ENCODE measurements around the gene DEPP1. TPM values are rescaled to one million over a fixed set of nuclear protein-coding genes. Genes with fewer than 3 reads are reported as not detected.

The DEPP1 gene
- total and polyA plus RNA-seq, 2 experiments from 2014 or later = 32.3 to 39.3 TPM

GRCh38 chr10:44954962-44955361 lies 23.6 kb downstream of the DEPP1 start:
- Histone ChIP-seq H3K27ac (no peak overlapping the region), H3K27me3 (no peaks in the 10 kb centered on the region), H3K36me3 (no peaks in the 10 kb centered on the region), H3K9me3 (ENCODE audit: low read depth) (no peaks in the 10 kb centered on the region), H3K4me1 (ENCODE audit: low read depth) (peaks cover 37% of the 10 kb centered on the region), H3K4me3 (no peak overlapping the region)
- DNase-seq (ENCODE audit: low read depth in 1 of 2, low spot score in 1 of 2) = no peak
- no peak for TF ChIP-seq CTCF (IDR thresholded peaks at IDR 0.05; ENCODE audit: low read depth, low read length)

- H3K27me3 ChIP-seq = no peaks in the 10 kb centered on the region
- no peak overlapping the region for H3K27ac ChIP-seq
- peaks cover 46% of the 10 kb centered on the region for H3K4me1 ChIP-seq (ENCODE audit: low read depth)
- no peaks in the 10 kb centered on the region for H3K36me3 ChIP-seq
- TF ChIP-seq CTCF (IDR thresholded peaks at IDR 0.05; ENCODE audit: low read depth, low read length) = no peak
- H3K9me3 ChIP-seq (ENCODE audit: low read depth) = no peaks in the 10 kb centered on the region
- no peak overlapping the region for H3K4me3 ChIP-seq
- no peak for DNase-seq (ENCODE audit: low read depth in 1 of 2, low spot score in 1 of 2)
Measured at GRCh38 chr10:44954042-44954441, 24.6 kb downstream of the DEPP1 start.

GRCh38 chr10:44952779-44953231 lies 25.8 kb downstream of the DEPP1 start:
- no peaks in the 10 kb centered on the region for H3K9me3 ChIP-seq (ENCODE audit: low read depth)
- peaks cover 39% of the 10 kb centered on the region for H3K4me1 ChIP-seq (ENCODE audit: low read depth)
- DNase-seq (ENCODE audit: low read depth in 1 of 2, low spot score in 1 of 2) = peak in 1 of 2 donors; percentile 29
- H3K27ac ChIP-seq = peak overlapping the region; percentile 73
- H3K36me3 ChIP-seq = no peaks in the 10 kb centered on the region
- no peaks in the 10 kb centered on the region for H3K27me3 ChIP-seq
- no peak for TF ChIP-seq CTCF (IDR thresholded peaks at IDR 0.05; ENCODE audit: low read depth, low read length)
- H3K4me3 ChIP-seq = no peak overlapping the region

GRCh38 chr10:44951576-44952226 lies 26.9 kb downstream of the DEPP1 start:
- no peak for DNase-seq (ENCODE audit: low read depth in 1 of 2, low spot score in 1 of 2)
- Histone ChIP-seq H3K4me3 (no peak overlapping the region), H3K9me3 (ENCODE audit: low read depth) (no peaks in the 10 kb centered on the region), H3K4me1 (ENCODE audit: low read depth) (peaks cover 39% of the 10 kb centered on the region), H3K27ac (peak overlapping the region; percentile 73), H3K27me3 (no peaks in the 10 kb centered on the region), H3K36me3 (no peaks in the 10 kb centered on the region)
- TF ChIP-seq CTCF (IDR thresholded peaks at IDR 0.05; ENCODE audit: low read depth, low read length) = no peak

GRCh38 chr10:44950326-44951225 lies 28.0 kb downstream of the DEPP1 start:
- Histone ChIP-seq H3K4me3 (no peak overlapping the region), H3K27me3 (no peaks in the 10 kb centered on the region), H3K27ac (peak overlapping the region; percentile 84), H3K4me1 (ENCODE audit: low read depth) (peaks cover 39% of the 10 kb centered on the region), H3K9me3 (ENCODE audit: low read depth) (no peaks in the 10 kb centered on the region), H3K36me3 (no peaks in the 10 kb centered on the region)
- DNase-seq (ENCODE audit: low read depth in 1 of 2, low spot score in 1 of 2) = no peak
- no peak for TF ChIP-seq CTCF (IDR thresholded peaks at IDR 0.05; ENCODE audit: low read depth, low read length)
